Mesodermal cell (in vitro differentiated cells): ENCODE measurements around the gene KRT13.

Experiments used
- H3K27ac ChIP-seq: 2 replicates; pipeline ENCODE4 v1.7.0; 2013; ENCODE audit warnings: mild to moderate bottlenecking, low read depth, low read length, moderate library complexity; ENCODE audit not compliant: severe bottlenecking
- H3K36me3 ChIP-seq: 2 replicates; pipeline ENCODE4 v1.7.1; 2013; ENCODE audit warnings: mild to moderate bottlenecking, low read length, moderate library complexity; ENCODE audit not compliant: control insufficient read depth, insufficient read depth
- H3K4me1 ChIP-seq: one replicate; pipeline ENCODE4 v1.7.1; 2013; ENCODE audit warnings: mild to moderate bottlenecking, low read length; ENCODE audit not compliant: insufficient read depth, control insufficient read depth, poor library complexity, severe bottlenecking
- H3K4me3 ChIP-seq: 2 replicates; pipeline ENCODE4 v1.7.0; 2013; ENCODE audit warnings: low read length, control low read depth, mild to moderate bottlenecking; ENCODE audit not compliant: insufficient read depth, poor library complexity, severe bottlenecking; ENCODE audit errors: extremely low read depth
- H3K9me3 ChIP-seq: 2 replicates; pipeline ENCODE4 v1.7.1; 2013; ENCODE audit warnings: mild to moderate bottlenecking, low read length, moderate library complexity; ENCODE audit not compliant: control insufficient read depth
- WGBS, 2 experiments: methylation state at CpG; one replicate each; pipeline ENCODE4 v1.1.5; 2013; ENCODE audit warnings: missing lambda C conversion rate in 2 of 2; ENCODE audit not compliant: insufficient coverage in 2 of 2; 5-methylcytosine and 5-hydroxymethylcytosine counted together

Gene KRT13

DNA sequence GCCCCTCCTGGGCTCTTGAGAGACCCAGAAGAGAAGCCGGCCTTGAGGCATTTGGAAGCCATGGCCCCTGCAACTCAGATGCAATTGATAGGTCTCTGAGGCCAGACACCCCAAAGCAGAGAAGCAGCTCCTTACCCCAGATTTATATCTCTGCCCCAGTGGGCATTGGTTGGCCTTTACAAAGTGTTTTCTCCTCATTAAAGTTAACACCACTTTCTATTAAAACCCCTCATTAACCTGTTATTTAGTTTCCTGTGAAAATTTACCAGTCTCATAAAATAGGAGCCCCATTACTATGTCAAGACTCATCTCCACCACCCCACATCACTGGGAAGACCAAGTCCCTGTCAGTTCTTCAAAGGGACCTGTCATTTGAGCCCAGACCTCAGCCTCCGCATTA is 24.4 kb downstream of the KRT13 start, which contains the start of gene KRT35:
Gene KRT35, minus strand, starts transcription at position 116 of the 400 bp plus-strand sequence. Its CDS starts 54 bp downstream, at position 62.
- 89 to 100% methylated on average over 1 to 2 of the region's 2 CpGs for WGBS, 2 experiments
- no peaks in the 10 kb centered on the region for H3K9me3 ChIP-seq
- H3K4me3 ChIP-seq = no peak within 1 kb of the TSS
- H3K4me1 ChIP-seq = no peaks in the 10 kb centered on the region
- H3K36me3 ChIP-seq = no peaks in the 10 kb centered on the region
- no peak within 1 kb of the TSS for H3K27ac ChIP-seq

DNA sequence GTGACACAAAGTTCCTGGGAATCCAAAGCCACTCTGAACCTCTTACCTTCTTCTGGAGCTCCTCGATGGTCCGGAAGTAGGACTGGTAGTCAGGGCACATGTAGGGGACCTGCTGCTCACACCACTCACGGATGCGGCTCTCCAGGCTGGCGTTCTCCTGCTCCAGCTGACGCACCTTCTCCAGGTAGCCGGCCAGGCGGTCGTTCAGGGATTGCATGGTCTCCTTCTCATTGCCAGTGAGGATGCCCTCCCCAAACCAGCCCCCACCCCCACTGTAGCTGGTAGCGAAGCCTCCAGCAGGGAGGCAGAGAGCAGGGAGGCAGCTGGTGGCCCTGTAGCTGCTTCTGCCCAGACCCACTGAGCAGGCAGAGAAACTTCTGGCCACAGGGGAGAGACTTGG is 24.8 kb downstream of the KRT13 start:
- H3K27ac ChIP-seq = no peak overlapping the region
- WGBS, 2 experiments = 94 to 100% methylated on average over 2 to 8 of the region's 10 CpGs
- H3K4me3 ChIP-seq = no peak overlapping the region
- H3K36me3 ChIP-seq = no peaks in the 10 kb centered on the region
- no peaks in the 10 kb centered on the region for H3K9me3 ChIP-seq
- no peaks in the 10 kb centered on the region for H3K4me1 ChIP-seq

- no peak overlapping the region for H3K4me3 ChIP-seq
- no peaks in the 10 kb centered on the region for H3K36me3 ChIP-seq
- H3K9me3 ChIP-seq = no peaks in the 10 kb centered on the region
- H3K27ac ChIP-seq = no peak overlapping the region
- 62 to 72% methylated on average over 2 of the region's 2 CpGs for WGBS, 2 experiments
- H3K4me1 ChIP-seq = no peaks in the 10 kb centered on the region
Measured at GRCh38 chr17:41480136-41480535, 25.3 kb downstream of the KRT13 start.

- no peaks in the 10 kb centered on the region for H3K36me3 ChIP-seq
- H3K9me3 ChIP-seq = no peaks in the 10 kb centered on the region
- 90% methylated on average over 6 to 7 of the region's 8 CpGs for WGBS, 2 experiments
- no peak overlapping the region for H3K27ac ChIP-seq
- no peak overlapping the region for H3K4me3 ChIP-seq
- H3K4me1 ChIP-seq = peaks cover 3% of the 10 kb centered on the region
Measured at GRCh38 chr17:41478237-41478636, 27.2 kb downstream of the KRT13 start.

DNA sequence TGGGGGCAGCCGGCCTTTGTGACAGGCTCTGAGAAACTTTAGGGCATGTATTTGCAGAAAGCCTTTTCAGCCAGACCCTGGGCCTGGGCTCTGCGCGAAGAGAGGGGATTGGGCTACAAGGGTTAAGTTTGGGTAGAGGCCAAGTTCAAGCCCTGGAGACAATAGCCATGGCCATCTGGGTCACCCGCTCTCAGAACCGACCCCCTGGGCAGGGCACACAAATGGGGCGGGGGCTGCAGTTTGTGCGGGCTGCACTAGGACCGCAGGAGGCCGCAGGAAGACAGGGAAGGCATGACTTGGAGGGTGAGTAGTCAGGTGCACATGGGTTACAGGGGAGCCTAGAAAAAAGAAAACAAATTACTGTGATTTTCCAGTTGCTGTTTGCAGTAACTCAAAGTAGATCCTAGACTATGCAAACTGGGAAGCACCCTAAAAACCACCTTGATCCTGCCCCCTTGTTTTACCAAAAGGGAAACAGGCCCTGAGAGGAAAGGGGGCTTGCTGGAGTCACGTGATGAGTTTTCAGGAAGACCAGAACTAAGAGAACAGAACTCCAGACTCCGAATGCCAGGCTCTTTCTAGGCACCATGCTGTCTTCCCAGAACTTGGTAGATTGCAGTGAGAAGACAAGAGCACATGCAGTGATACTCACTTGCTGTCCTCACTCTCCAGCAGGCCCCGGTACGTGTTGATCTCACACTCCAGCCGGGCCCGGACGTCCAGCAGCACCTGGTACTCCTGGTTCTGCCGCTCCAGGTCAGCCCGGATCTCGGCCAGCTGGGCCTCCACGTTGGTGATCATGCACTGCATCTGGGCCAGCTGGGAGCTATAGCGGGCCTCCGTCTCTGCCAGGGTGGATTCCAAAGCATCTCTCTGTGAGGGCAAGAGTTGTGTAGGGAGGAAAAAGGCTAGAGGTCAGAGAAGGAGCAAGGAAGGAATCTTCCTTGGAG is 28.3 kb downstream of the KRT13 start:
- H3K27ac ChIP-seq = no peak overlapping the region
- peaks cover under 1% of the 10 kb centered on the region for H3K9me3 ChIP-seq
- peaks cover 3% of the 10 kb centered on the region for H3K4me1 ChIP-seq
- 92 to 93% methylated on average over 19 to 21 of the region's 22 CpGs for WGBS, 2 experiments
- no peaks in the 10 kb centered on the region for H3K36me3 ChIP-seq
- H3K4me3 ChIP-seq = no peak overlapping the region

GRCh38 chr17:41475421-41475820 is 30.0 kb downstream of the KRT13 start:
- Histone ChIP-seq H3K9me3 (peaks cover 5% of the 10 kb centered on the region), H3K27ac (no peak overlapping the region), H3K36me3 (no peaks in the 10 kb centered on the region), H3K4me3 (no peak overlapping the region), H3K4me1 (peaks cover 3% of the 10 kb centered on the region)
- 93 to 100% methylated on average over 2 to 4 of the region's 4 CpGs for WGBS, 2 experiments

- no peak overlapping the region for H3K4me3 ChIP-seq
- H3K4me1 ChIP-seq = peaks cover 3% of the 10 kb centered on the region
- 86 to 91% methylated on average over 7 of the region's 8 CpGs for WGBS, 2 experiments
- H3K27ac ChIP-seq = no peak overlapping the region
- H3K9me3 ChIP-seq = peaks cover 5% of the 10 kb centered on the region
- no peaks in the 10 kb centered on the region for H3K36me3 ChIP-seq
Measured at GRCh38 chr17:41474863-41475262, 30.5 kb downstream of the KRT13 start.

GRCh38 chr17:41468346-41468745 is 37.1 kb downstream of the KRT13 start:
- Histone ChIP-seq H3K9me3 (peaks cover 5% of the 10 kb centered on the region), H3K27ac (no peak overlapping the region), H3K36me3 (no peaks in the 10 kb centered on the region), H3K4me3 (no peak overlapping the region), H3K4me1 (no peaks in the 10 kb centered on the region)

DNA sequence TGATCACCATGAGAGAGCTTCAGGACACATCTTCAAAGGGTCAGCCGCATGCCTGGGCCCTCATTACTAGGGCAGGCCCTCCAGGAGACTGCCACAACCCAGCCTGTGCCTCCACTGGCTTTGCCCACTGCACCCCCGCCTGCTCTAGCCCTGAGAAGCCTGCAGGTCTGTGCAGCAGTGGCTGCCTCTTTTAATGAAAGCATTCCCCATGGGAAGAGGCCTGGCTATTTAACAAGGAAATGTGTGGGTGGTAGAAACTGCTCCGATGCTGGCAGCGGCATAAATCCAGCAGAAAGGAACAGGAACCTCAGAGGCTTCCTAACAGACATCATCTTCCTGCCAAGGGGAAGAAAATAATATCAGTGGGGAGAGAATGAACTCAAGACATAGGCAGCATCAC is 37.9 kb downstream of the KRT13 start:
- H3K36me3 ChIP-seq = no peaks in the 10 kb centered on the region
- H3K9me3 ChIP-seq = peaks cover 5% of the 10 kb centered on the region
- H3K4me1 ChIP-seq = no peaks in the 10 kb centered on the region
- WGBS, 2 experiments = 70 to 75% methylated on average over 1 to 2 of the region's 4 CpGs
- H3K4me3 ChIP-seq = no peak overlapping the region
- H3K27ac ChIP-seq = no peak overlapping the region

DNA sequence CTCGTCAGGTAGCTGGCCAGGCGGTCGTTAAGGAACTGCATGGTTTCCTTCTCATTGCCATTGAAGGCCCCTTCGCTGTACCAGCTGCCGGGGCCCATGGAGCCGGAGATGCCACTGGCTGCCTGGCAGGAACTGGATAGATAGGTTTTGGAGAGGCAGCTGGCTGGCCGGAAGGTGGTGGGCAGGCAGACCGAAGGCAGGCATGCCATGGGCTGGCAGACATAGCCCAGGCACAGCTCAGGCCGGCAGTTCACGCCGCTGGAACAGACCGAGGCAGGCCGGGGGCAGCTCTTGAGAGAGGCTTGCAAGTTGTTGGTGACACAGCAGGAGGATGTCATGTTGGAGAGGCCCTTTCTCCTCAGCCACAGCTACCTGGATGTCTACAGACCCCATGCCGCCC is 38.4 kb downstream of the KRT13 start, which contains the start of gene KRT32:
Gene KRT32, minus strand, starts transcription at position 399 of the 400 bp plus-strand sequence. Its CDS starts 61 bp downstream, at position 338.
- Histone ChIP-seq H3K36me3 (no peaks in the 10 kb centered on the region), H3K9me3 (peaks cover 3% of the 10 kb centered on the region), H3K27ac (no peak within 1 kb of the TSS), H3K4me1 (no peaks in the 10 kb centered on the region), H3K4me3 (no peak within 1 kb of the TSS)
- 91 to 96% methylated on average over 12 to 13 of the region's 14 CpGs for WGBS, 2 experiments

GRCh38 chr17:41464682-41465081 is 40.7 kb downstream of the KRT13 start:
- Histone ChIP-seq H3K36me3 (no peaks in the 10 kb centered on the region), H3K9me3 (no peaks in the 10 kb centered on the region), H3K4me1 (no peaks in the 10 kb centered on the region), H3K4me3 (no peak overlapping the region), H3K27ac (no peak overlapping the region)
- 72 to 90% methylated on average over 2 to 3 of the region's 6 CpGs for WGBS, 2 experiments
